ENCODE results near the gene PDHA1.

The PDHA1 gene

DNA sequence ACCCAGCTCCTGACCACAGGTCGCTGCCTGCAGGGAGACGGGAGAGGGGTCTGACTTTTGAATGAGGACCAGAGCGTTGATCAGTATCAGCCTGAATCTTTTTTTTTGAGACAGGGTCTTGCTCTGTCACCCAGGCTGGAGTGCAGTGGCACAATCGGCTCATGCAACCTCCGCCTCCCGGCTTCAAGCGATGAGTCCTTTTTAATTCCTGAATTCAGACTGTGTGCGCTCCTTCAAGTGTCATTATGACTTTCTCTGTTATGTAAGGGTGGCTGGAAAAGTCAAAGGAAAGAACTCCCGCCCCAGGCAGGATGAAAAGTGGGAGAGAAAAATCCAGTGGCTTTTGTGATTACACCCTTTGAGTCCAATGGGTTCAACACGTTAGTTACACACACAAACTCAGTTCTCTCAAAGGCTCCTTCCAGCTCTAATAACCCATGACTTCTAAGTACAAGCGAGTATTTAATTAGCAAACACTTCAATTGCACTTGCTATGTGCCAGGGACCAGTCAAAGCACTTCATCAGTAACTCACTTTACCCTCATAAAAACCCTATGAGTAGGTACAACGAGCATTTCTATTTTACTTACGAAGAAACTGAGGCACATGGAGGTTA is 44.4 kb downstream of the PDHA1 start:
- no peaks in the 10 kb centered on the region for H3K4me1 ChIP-seq (ENCODE audit: insufficient read depth, low read length)
- no peak overlapping the region for H2AFZ ChIP-seq (ENCODE audit: low read depth, low read length)
- H3K4me3 ChIP-seq (ENCODE audit: low read length) = no peak overlapping the region
- no peaks in the 10 kb centered on the region for H3K9me3 ChIP-seq (ENCODE audit: low read length)
- H3K36me3 ChIP-seq (ENCODE audit: insufficient read depth, low read length) = no peaks in the 10 kb centered on the region
- H3K27me3 ChIP-seq (ENCODE audit: insufficient read depth, low read length) = no peaks in the 10 kb centered on the region

DNA sequence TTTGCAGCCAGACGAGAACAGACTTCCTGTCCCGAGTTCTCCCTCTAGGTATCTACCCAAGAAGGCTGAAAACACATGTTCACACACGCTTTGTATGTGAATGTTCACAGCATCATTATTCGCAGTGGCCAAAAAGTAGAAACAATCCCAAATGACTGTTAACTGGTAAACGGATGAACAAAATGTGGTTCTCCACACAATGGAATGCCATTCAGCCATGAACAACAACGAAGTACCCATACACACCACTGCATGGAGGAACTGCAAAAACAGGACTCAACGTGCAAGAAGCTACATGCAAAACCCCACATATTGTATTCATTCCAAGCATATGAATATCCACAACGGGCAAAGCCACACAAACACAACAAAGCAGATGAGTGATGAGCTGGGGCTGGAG is 45.0 kb downstream of the PDHA1 start:
- no peaks in the 10 kb centered on the region for H3K9me3 ChIP-seq (ENCODE audit: low read length)
- H3K36me3 ChIP-seq (ENCODE audit: insufficient read depth, low read length) = no peaks in the 10 kb centered on the region
- no peak overlapping the region for H2AFZ ChIP-seq (ENCODE audit: low read depth, low read length)
- H3K4me1 ChIP-seq (ENCODE audit: insufficient read depth, low read length) = no peaks in the 10 kb centered on the region
- H3K4me3 ChIP-seq (ENCODE audit: low read length) = no peak overlapping the region
- H3K27me3 ChIP-seq (ENCODE audit: insufficient read depth, low read length) = no peaks in the 10 kb centered on the region

DNA sequence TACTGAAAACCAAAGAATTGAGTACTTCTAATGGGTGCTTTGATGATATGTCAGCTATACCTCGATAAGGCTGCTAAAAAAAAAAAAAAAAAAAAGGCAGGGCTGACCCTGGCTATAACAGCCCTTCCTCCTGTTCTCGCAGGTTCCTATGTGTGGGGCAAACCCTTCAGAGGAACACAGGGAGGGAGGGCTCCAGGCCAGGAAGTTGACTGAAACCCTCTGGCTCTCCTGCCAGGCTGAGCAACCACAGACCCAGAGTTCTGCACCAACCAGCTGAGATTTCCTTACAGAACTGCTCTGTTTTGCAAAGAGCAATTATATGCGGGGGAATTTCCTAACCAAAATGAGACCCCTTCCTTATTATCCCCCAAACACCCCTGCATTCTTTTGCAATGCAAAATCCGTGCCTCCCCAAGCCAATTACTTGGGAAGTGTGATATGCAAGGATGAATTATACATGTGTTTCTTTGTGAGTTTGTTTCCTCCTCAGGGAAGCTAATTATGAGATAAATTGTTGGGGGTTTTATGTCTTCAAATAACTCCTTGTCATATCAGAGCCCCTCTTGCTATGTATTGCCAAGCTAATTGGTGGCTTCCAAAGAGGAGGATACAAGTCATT is 45.6 kb downstream of the PDHA1 start:
- H3K4me3 ChIP-seq (ENCODE audit: low read length) = no peak overlapping the region
- H3K27me3 ChIP-seq (ENCODE audit: insufficient read depth, low read length) = no peaks in the 10 kb centered on the region
- H3K4me1 ChIP-seq (ENCODE audit: insufficient read depth, low read length) = no peaks in the 10 kb centered on the region
- no peaks in the 10 kb centered on the region for H3K9me3 ChIP-seq (ENCODE audit: low read length)
- H3K36me3 ChIP-seq (ENCODE audit: insufficient read depth, low read length) = no peaks in the 10 kb centered on the region
- H2AFZ ChIP-seq (ENCODE audit: low read depth, low read length) = no peak overlapping the region

DNA sequence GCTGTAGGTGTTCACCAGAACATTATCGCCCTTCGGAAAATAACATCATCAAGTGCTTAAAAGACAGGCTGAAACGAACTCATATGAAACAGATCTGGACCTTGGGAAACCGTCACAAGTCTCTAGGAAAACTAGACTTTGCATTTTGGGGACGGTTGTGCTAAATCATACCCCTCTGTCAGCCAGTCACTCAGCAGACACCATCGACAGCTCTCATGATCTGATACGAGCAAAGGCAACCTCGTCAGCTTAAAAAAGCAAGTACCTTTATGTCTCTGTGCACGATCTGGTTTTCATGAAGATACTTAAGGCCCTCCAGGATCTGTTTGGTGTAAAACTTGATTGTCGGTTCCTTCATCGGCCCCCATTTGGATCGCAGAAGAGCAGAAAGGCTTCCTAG is 48.4 kb downstream of the PDHA1 start:
- Histone ChIP-seq H3K4me3 (ENCODE audit: low read length) (no peak overlapping the region), H2AFZ (ENCODE audit: low read depth, low read length) (no peak overlapping the region)

DNA sequence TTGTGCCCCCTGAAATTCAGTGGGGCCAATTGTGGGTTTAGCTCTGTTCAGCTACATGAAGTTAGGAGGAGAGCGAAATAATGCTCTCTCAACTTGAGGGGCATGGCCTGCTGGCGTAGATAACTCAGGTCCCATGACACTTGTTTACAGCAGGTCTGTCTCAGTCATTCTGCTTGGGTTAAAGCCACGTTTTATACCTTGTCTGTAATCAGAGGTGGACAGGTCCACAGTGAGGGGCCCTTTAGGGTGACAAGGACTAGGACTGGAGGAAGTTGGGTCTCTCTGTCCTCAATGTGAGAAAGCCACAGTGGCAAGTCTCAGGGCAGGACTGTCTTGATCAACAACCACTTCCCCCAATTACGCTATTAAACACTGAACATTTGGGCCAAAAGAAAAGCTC is 49.0 kb downstream of the PDHA1 start:
- Histone ChIP-seq H3K27me3 (ENCODE audit: insufficient read depth, low read length) (no peaks in the 10 kb centered on the region), H3K36me3 (ENCODE audit: insufficient read depth, low read length) (no peaks in the 10 kb centered on the region)

More for the DNA sequence above, 48.4 kb downstream of the PDHA1 start:
- Histone ChIP-seq H3K27me3 (ENCODE audit: insufficient read depth, low read length) (no peaks in the 10 kb centered on the region), H3K9me3 (ENCODE audit: low read length) (no peaks in the 10 kb centered on the region), H3K36me3 (ENCODE audit: insufficient read depth, low read length) (no peaks in the 10 kb centered on the region), H3K4me1 (ENCODE audit: insufficient read depth, low read length) (no peaks in the 10 kb centered on the region)

DNA sequence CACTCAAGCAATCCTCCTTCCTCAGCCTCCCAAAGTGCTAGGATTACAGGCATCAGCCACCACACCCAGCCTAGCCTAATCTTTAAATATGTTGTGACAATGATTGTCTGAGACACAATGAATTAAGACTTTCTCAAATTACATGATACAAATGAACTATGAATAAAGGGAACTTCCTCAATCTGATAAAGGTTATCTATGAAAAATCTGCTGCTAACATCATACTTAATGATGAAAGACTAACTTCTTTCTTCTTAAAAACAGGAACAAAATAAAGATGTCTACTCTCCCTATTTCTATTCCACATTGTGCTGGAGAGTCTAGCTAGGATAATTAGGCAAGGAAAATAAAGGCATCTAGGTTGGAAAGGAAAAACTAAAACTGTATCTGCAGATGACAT is 60.0 kb downstream of the PDHA1 start:
- H3K36me3 ChIP-seq (ENCODE audit: insufficient read depth, low read length) = no peaks in the 10 kb centered on the region
- no peaks in the 10 kb centered on the region for H3K4me1 ChIP-seq (ENCODE audit: insufficient read depth, low read length)
- H2AFZ ChIP-seq (ENCODE audit: low read depth, low read length) = no peak overlapping the region
- no peak overlapping the region for H3K4me3 ChIP-seq (ENCODE audit: low read length)
- H3K27me3 ChIP-seq (ENCODE audit: insufficient read depth, low read length) = no peaks in the 10 kb centered on the region
- H3K9me3 ChIP-seq (ENCODE audit: low read length) = no peaks in the 10 kb centered on the region

More for the DNA sequence above, 49.0 kb downstream of the PDHA1 start:
- no peaks in the 10 kb centered on the region for H3K4me1 ChIP-seq (ENCODE audit: insufficient read depth, low read length)
- H3K9me3 ChIP-seq (ENCODE audit: low read length) = no peaks in the 10 kb centered on the region
- H2AFZ ChIP-seq (ENCODE audit: low read depth, low read length) = no peak overlapping the region
- H3K4me3 ChIP-seq (ENCODE audit: low read length) = no peak overlapping the region

DNA sequence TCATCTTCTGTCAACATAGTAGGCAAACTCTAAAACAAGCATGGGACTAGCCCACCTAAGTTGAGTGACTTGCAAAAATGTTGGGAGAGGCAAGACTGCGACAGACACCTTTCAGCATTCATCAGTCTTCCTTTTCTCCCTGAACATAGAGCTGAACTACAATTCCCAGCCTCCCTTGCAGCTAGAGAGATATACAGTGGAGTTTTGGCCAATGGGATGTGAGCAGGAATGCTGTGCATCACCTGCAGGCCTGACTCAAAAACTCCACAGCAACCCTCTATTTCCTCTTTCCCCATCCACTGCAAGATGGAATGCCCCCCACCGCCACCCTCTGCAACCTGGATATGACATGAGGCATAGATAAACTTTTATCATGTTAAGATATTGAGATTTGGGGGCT is 66.5 kb downstream of the PDHA1 start:
- H3K27me3 ChIP-seq (ENCODE audit: insufficient read depth, low read length) = no peaks in the 10 kb centered on the region
- H3K4me3 ChIP-seq (ENCODE audit: low read length) = no peak overlapping the region
- H3K9me3 ChIP-seq (ENCODE audit: low read length) = peaks cover 1% of the 10 kb centered on the region
- H3K4me1 ChIP-seq (ENCODE audit: insufficient read depth, low read length) = no peaks in the 10 kb centered on the region
- no peaks in the 10 kb centered on the region for H3K36me3 ChIP-seq (ENCODE audit: insufficient read depth, low read length)
- no peak overlapping the region for H2AFZ ChIP-seq (ENCODE audit: low read depth, low read length)
